GM13976 (cell line): ENCODE data around the gene EXOC4.

ENCODE experiments used
- DNase-seq: peaks from one replicate; pipeline ENCODE4 v3.0.0; 2012; ENCODE audit warnings: low spot score
- in situ Hi-C: fragments of 300-500 bp; cut with MboI; formaldehyde crosslinking; loops from one replicate; pipeline ENCODE4 v1.12.0; 2022; ENCODE audit warnings: low sequenced_read_pairs, mixed read lengths, inconsistent platforms; ENCODE audit not compliant: unreplicated experiment
- TF ChIP-seq, protein P1 (sequence below): IDR thresholded peaks from 2 replicates; pipeline ENCODE4 v1.5.1; 2012; ENCODE audit warnings: borderline replicate concordance, mild to moderate bottlenecking; ENCODE audit not compliant: insufficient read depth; ENCODE audit errors: extremely low read depth, missing control alignments, control extremely low read depth

EXOC4 gene

DNA sequence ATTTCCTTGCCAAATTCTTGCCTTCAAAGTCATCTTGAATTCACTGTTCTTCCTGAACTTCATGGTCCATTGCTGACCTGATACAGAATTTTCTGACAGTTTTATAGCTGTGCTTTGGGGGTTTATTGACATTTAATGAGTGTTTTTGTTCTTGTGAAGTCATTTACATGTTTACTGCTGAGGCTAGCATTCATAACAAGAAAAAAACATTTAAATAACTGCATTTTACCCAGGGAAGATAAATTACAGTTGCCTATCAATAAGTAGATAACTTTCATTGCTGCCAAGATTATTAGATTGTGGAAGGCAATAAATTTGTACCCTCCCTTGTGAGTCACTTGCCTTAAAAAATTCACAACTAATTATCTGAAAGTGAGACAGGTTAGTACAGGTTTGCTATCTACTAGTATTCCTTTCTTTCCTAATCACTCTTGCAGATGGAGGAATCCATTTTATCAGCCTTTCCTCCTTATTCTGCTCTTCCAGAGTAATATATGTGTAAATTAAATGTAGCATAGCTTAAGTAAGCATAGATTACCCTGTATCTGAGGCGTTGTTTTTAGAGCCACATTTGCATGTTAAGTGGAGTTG lies 178.4 kb downstream of the EXOC4 start:
- in situ Hi-C loops = no loop called here
- TF ChIP-seq, protein P1, sequence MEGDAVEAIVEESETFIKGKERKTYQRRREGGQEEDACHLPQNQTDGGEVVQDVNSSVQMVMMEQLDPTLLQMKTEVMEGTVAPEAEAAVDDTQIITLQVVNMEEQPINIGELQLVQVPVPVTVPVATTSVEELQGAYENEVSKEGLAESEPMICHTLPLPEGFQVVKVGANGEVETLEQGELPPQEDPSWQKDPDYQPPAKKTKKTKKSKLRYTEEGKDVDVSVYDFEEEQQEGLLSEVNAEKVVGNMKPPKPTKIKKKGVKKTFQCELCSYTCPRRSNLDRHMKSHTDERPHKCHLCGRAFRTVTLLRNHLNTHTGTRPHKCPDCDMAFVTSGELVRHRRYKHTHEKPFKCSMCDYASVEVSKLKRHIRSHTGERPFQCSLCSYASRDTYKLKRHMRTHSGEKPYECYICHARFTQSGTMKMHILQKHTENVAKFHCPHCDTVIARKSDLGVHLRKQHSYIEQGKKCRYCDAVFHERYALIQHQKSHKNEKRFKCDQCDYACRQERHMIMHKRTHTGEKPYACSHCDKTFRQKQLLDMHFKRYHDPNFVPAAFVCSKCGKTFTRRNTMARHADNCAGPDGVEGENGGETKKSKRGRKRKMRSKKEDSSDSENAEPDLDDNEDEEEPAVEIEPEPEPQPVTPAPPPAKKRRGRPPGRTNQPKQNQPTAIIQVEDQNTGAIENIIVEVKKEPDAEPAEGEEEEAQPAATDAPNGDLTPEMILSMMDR = no peak

DNA sequence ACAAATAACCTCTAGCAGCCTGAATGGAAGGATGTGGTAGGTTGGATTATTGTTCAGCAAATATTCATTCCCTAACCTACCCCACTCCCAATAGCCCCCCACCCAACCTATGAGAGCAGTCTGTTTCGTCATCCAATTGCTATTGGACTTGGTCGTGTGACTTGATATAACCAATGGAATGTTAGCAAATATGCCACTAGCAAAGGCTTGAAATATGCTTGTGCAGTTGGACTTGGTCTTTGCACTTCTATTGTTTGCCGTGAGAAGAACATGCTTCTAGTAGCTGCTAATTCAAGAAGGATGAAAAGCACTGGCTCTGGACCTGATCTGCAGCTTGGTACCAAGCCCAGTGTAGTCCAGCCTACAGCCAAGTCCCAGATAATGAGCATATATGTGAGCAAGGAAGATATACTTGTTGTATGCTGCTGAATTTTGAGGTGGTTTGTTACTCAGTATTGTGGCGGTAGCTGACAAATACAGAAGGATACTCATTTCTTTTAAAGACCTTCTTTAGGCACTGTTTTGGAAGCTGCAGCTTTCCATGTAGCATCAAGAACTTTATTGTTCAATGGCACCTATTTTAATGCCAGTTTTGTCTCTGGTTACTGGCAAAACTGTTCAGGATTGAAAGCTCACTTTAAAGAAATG lies 180.4 kb downstream of the EXOC4 start:
- in situ Hi-C loops = no loop called here
- no peak for DNase-seq
- TF ChIP-seq, protein P1 = no peak

More for the DNA sequence above, 178.4 kb downstream of the EXOC4 start:
- no peak for DNase-seq

DNA sequence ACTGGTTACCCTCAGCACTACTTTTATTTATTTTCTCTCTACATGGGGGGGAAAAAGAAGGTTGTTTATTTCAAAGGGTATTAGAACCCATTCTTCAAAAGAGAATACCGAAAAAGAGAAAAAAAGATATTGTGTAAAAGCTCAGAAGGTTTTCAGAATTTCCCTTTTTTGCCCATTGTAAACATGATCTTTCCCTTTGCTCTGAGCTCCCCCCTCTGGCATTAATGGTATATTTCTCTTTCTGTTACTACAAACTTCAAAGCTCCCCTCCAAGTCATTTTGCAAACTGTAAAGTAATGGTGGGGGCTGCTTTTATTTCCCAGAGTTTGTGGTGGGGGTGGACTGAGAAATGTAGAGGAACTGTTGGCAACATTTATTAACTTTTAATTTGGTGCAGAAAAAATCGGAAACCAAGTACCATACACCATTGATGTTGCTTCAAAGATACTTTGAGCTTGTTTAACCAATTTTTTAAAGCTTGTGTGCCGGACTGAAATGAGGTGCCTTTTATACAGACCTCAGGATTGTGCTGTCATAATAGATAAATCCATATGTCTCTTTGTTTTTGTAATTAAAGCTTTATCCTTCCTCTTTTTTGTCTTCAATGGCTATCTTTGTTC lies 181.5 kb downstream of the EXOC4 start:
- in situ Hi-C loops = no loop called here
- peak; percentile 40 for DNase-seq
- TF ChIP-seq, protein P1 = no peak

DNA sequence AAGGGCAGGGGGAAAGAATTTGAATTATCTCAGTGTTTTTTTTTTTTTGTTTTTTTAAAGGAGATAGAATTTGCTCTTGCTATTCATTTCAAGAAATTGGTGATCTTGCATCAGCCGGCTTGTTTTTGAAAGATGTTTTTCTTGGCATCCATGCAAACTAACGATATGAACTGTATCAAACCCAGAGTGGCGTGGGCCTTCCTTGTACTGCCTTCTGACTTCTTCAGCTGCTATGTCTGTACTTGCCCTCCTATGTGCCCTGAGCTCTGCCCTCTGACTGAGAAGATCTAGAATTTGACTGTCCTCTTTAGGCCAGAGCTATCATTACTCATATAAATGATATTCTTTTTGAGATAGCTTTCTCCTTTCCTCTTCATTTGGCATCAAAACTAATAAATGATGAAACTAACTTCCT lies 183.1 kb downstream of the EXOC4 start:
- in situ Hi-C loops = no loop called here
- TF ChIP-seq, protein P1 = no peak
- no peak for DNase-seq

DNA sequence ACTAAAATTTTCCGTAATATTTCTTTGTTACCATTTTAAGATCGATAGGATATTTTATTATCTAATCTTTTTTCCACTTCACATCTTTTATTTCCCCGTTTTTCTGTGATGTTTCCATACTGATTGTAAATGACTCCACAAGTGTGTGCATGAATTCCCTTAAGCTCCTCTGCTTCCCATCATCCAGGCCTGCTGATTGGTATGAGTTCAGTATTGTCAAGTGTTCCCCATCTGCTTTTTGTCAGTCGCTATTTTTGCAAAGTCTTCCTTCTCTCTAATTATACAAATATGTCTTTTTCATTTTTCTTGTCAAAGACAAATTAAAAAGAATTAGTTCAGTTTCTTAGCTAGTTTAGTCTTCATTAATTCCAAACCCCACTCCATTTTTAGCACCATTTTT lies 184.7 kb downstream of the EXOC4 start:
- TF ChIP-seq, protein P1 = no peak
- no peak for DNase-seq
- in situ Hi-C loops = no loop called here

DNA sequence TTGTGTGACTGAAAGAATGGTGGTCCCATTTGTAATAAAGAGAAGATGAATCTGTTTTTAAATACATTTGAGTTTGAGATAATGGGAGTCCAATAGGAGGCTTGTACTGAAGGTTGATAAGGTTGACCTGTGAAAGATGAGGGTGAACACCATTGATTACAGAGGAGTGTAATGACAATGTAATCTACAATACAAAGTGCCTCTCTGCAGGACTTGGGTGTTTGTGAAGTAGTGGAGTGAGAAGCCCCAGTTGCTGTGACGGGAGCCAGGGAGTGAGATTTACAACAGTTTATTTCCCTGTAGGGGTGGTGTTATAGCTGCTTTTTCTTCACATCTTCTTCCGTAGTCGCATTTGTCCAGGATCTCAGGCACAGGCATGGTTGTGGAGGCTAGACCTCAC lies 189.9 kb downstream of the EXOC4 start:
- in situ Hi-C loops = no loop called here
- TF ChIP-seq, protein P1 = no peak
- DNase-seq = no peak
